H9 (cell line): Measurements from ENCODE around the gene NFE2L3. TPM values are rescaled to one million over a fixed set of nuclear protein-coding genes. Genes with fewer than 3 reads are reported as not detected.

Experiments used
- DNase-seq: peaks from one replicate; pipeline ENCODE4 v3.0.0-alpha.2; 2017
- H2AFZ ChIP-seq: one replicate; pipeline ENCODE4 v1.6.1; 2013; ENCODE audit warnings: mild to moderate bottlenecking, low read length, control low read depth, moderate library complexity
- H2AK5ac ChIP-seq: 2 replicates; pipeline ENCODE4 v1.6.1; 2013; ENCODE audit warnings: low read length, control low read depth, mixed read lengths; ENCODE audit not compliant: insufficient read length
- H2BK120ac ChIP-seq: one replicate; pipeline ENCODE4 v1.6.1; 2013; ENCODE audit warnings: low read depth, mild to moderate bottlenecking, low read length, control low read depth, inconsistent platforms; ENCODE audit not compliant: poor library complexity, severe bottlenecking
- H2BK12ac ChIP-seq: 2 replicates; pipeline ENCODE4 v1.6.1; 2013; ENCODE audit warnings: low read length, control low read depth, mixed read lengths, low read depth; ENCODE audit not compliant: insufficient read length
- H2BK15ac ChIP-seq: 2 replicates; pipeline ENCODE4 v1.6.1; 2013; ENCODE audit warnings: low read depth, low read length, control low read depth
- H2BK20ac ChIP-seq: one replicate; pipeline ENCODE4 v1.6.1; 2013; ENCODE audit warnings: low read depth, mild to moderate bottlenecking, low read length, control low read depth, inconsistent platforms; ENCODE audit not compliant: poor library complexity, severe bottlenecking
- H2BK5ac ChIP-seq: 2 replicates; pipeline ENCODE4 v1.6.1; 2013; ENCODE audit warnings: low read length, control low read depth, mixed read lengths; ENCODE audit not compliant: insufficient read length
- H3K14ac ChIP-seq: 2 replicates; pipeline ENCODE4 v1.6.1; 2013; ENCODE audit warnings: low read length, control low read depth; ENCODE audit not compliant: insufficient read depth
- H3K18ac ChIP-seq: 2 replicates; pipeline ENCODE4 v1.6.1; 2013; ENCODE audit warnings: low read depth, mild to moderate bottlenecking, mixed read lengths, low read length, control low read depth; ENCODE audit not compliant: insufficient read length
- H3K23ac ChIP-seq: 2 replicates; pipeline ENCODE4 v1.6.1; 2013; ENCODE audit warnings: low read length, control low read depth, mixed read lengths, low read depth; ENCODE audit not compliant: insufficient read length
- H3K23me2 ChIP-seq: 2 replicates; pipeline ENCODE4 v1.6.1; 2013; ENCODE audit warnings: low read depth, mild to moderate bottlenecking, mixed read lengths, low read length, control low read depth; ENCODE audit not compliant: insufficient read length, poor library complexity, severe bottlenecking
- H3K27ac ChIP-seq: 2 replicates; pipeline ENCODE4 v1.5.1; 2013; ENCODE audit warnings: low read length, control low read depth, mixed read lengths, low read depth; ENCODE audit not compliant: insufficient read length
- H3K27me3 ChIP-seq: 2 replicates; pipeline ENCODE4 v1.6.1; 2013; ENCODE audit warnings: low read length, control low read depth, inconsistent platforms; ENCODE audit not compliant: insufficient read depth
- H3K4ac ChIP-seq: 2 replicates; pipeline ENCODE4 v1.6.1; 2013; ENCODE audit warnings: low read depth, mild to moderate bottlenecking, control low read depth, inconsistent platforms, low read length, moderate library complexity
- H3K4me1 ChIP-seq: 2 replicates; pipeline ENCODE4 v1.6.1; 2013; ENCODE audit warnings: low read length, control low read depth, inconsistent platforms; ENCODE audit not compliant: insufficient read depth
- H3K4me2 ChIP-seq: 2 replicates; pipeline ENCODE4 v1.6.1; 2013; ENCODE audit warnings: low read length, control low read depth, mixed read lengths; ENCODE audit not compliant: insufficient read length, insufficient read depth
- H3K56ac ChIP-seq: 2 replicates; pipeline ENCODE4 v1.6.1; 2013; ENCODE audit warnings: low read depth, mild to moderate bottlenecking, mixed read lengths, low read length, control low read depth; ENCODE audit not compliant: insufficient read length
- H3K79me1 ChIP-seq: 2 replicates; pipeline ENCODE4 v1.6.1; 2013; ENCODE audit warnings: low read depth, mild to moderate bottlenecking, moderate library complexity, low read length, control low read depth, inconsistent platforms; ENCODE audit not compliant: insufficient read depth, poor library complexity, severe bottlenecking
- H3K79me2 ChIP-seq: 2 replicates; pipeline ENCODE4 v1.6.1; 2013; ENCODE audit warnings: low read length, control low read depth, inconsistent platforms; ENCODE audit not compliant: insufficient read depth
- H3K9ac ChIP-seq: 2 replicates; pipeline ENCODE4 v1.6.1; 2013; ENCODE audit warnings: low read length, control low read depth, mixed read lengths; ENCODE audit not compliant: insufficient read length; ENCODE audit errors: extremely low read depth
- H3K9me3 ChIP-seq: one replicate; pipeline ENCODE4 v1.6.1; 2013; ENCODE audit warnings: low read depth, low read length, inconsistent platforms; ENCODE audit not compliant: control insufficient read depth
- H3T11ph ChIP-seq: one replicate; pipeline ENCODE4 v1.6.1; 2013; ENCODE audit warnings: mild to moderate bottlenecking, low read length, control low read depth, inconsistent platforms
- H4K20me1 ChIP-seq: one replicate; pipeline ENCODE4 v1.6.1; 2013; ENCODE audit not compliant: control insufficient read depth, insufficient read length, insufficient read depth
- H4K5ac ChIP-seq: 2 replicates; pipeline ENCODE4 v1.6.1; 2013; ENCODE audit warnings: low read depth, mild to moderate bottlenecking, mixed read lengths, low read length, control low read depth; ENCODE audit not compliant: insufficient read length
- H4K8ac ChIP-seq: replicated peaks from 2 replicates; pipeline ENCODE4 v1.6.1; 2013; ENCODE audit warnings: low read length, control low read depth, mixed read lengths, low read depth; ENCODE audit not compliant: insufficient read length
- H4K91ac ChIP-seq: 2 replicates; pipeline ENCODE4 v1.6.1; 2013; ENCODE audit warnings: low read depth, mild to moderate bottlenecking, moderate library complexity, mixed read lengths, low read length, control low read depth; ENCODE audit not compliant: insufficient read length
- H3K27ac Mint-ChIP-seq, 3 experiments: 2 replicates in 2 of 3; 3 replicates in 1 of 3; pipeline ENCODE4 v1.8.0; 2020 to 2021; ENCODE audit warnings: mixed read lengths in 3 of 3, mild to moderate bottlenecking in 1 of 3, moderate library complexity in 1 of 3
- H3K27me3 Mint-ChIP-seq: 2 replicates; pipeline ENCODE4 v1.8.0; 2021; ENCODE audit warnings: low read depth, mild to moderate bottlenecking, moderate library complexity, mixed read lengths
- H3K36me3 Mint-ChIP-seq, 3 experiments: 2 replicates in 2 of 3; 3 replicates in 1 of 3; pipeline ENCODE4 v1.8.0; 2020 to 2021; ENCODE audit warnings: low read depth in 3 of 3, mixed read lengths in 3 of 3; ENCODE audit not compliant: insufficient read depth in 1 of 3
- H3K4me1 Mint-ChIP-seq, 2 experiments: 2 replicates each; pipeline ENCODE4 v1.8.0; 2020; ENCODE audit warnings: mixed read lengths in 2 of 2
- H3K4me3 Mint-ChIP-seq, 2 experiments: 2 replicates in 1 of 2; 3 replicates in 1 of 2; pipeline ENCODE4 v1.8.0; 2020 to 2021; ENCODE audit warnings: mild to moderate bottlenecking in 2 of 2, mixed read lengths in 2 of 2, moderate library complexity in 1 of 2
- H3K9me3 Mint-ChIP-seq, 2 experiments: 2 replicates in 1 of 2; 3 replicates in 1 of 2; pipeline ENCODE4 v1.8.0; 2020; ENCODE audit warnings: mild to moderate bottlenecking in 2 of 2, mixed read lengths in 2 of 2, moderate library complexity in 1 of 2
- WGBS: extraction: QIAGEN DNeasy Blood & Tissue Kit; methylation state at CpG from one replicate; pipeline ENCODE4 v1.1.7; 2013; ENCODE audit warnings: missing lambda C conversion rate, low lambda C conversion rate, mixed read lengths; ENCODE audit not compliant: insufficient read length; ENCODE audit errors: extremely low coverage; 5-methylcytosine and 5-hydroxymethylcytosine counted together
- total RNA-seq: library from RNA; stranded (reverse); gene quantifications from 2 replicates; pipeline ENCODE4 v1.2.1, GENCODE V29; 2021
- TF ChIP-seq, protein P1 (sequence below): fragments of 200-600 bp; sonication (generic); conservative IDR thresholded peaks from 3 replicates; pipeline ENCODE4 v1.8.0; 2021; ENCODE audit warnings: antibody characterized with exemption, mild to moderate bottlenecking

The NFE2L3 gene
- total RNA-seq, 1 experiment from 2014 or later = 46.9 TPM

- no peaks in the 10 kb centered on the region for H3K27me3 ChIP-seq
- no CpG with 5 or more reads among the region's 1 CpG for WGBS
- H2BK12ac ChIP-seq = no peak overlapping the region
- no peak overlapping the region for H4K91ac ChIP-seq
- no peak overlapping the region for H2AK5ac ChIP-seq
- H3K79me1 ChIP-seq = no peaks in the 10 kb centered on the region
- no peaks in the 10 kb centered on the region for H4K20me1 ChIP-seq
- H4K5ac ChIP-seq = no peak overlapping the region
- H3K9me3 Mint-ChIP-seq = no peaks in the 10 kb centered on the region
- H3K9ac ChIP-seq = no peak overlapping the region
- H3K36me3 Mint-ChIP-seq = peaks cover 25 to 58% (median 28%) of the 10 kb centered on the region in 3 experiments
- H3K4me1 Mint-ChIP-seq = peaks cover 17 to 18% of the 10 kb centered on the region in 2 experiments; a peak in 3 of 4 replicates
- H3K4ac ChIP-seq = no peak overlapping the region
- H3K56ac ChIP-seq = no peak overlapping the region
- no peak overlapping the region for H2BK5ac ChIP-seq
- no peak overlapping the region for H2BK120ac ChIP-seq
- H2BK15ac ChIP-seq = no peak overlapping the region
- H3K27me3 Mint-ChIP-seq = no peaks in the 10 kb centered on the region; the same call in 1 of the 2 replicates
- no peak overlapping the region for H3K18ac ChIP-seq
- H3K23me2 ChIP-seq = no peaks in the 10 kb centered on the region
- H3K79me2 ChIP-seq = no peaks in the 10 kb centered on the region
- no peak overlapping the region for H3T11ph ChIP-seq
- no peak overlapping the region for H2AFZ ChIP-seq
- no peaks in the 10 kb centered on the region for H3K9me3 ChIP-seq
- no peak overlapping the region for H4K8ac ChIP-seq
- no peaks in the 10 kb centered on the region for H3K4me1 ChIP-seq
- H3K27ac Mint-ChIP-seq = peak overlapping the region in 2 of 3 experiments; percentile 17 to 93; a peak in 3 of 7 replicates
- no peak overlapping the region for H2BK20ac ChIP-seq
- H3K27ac ChIP-seq = no peak overlapping the region
- TF ChIP-seq, protein P1, sequence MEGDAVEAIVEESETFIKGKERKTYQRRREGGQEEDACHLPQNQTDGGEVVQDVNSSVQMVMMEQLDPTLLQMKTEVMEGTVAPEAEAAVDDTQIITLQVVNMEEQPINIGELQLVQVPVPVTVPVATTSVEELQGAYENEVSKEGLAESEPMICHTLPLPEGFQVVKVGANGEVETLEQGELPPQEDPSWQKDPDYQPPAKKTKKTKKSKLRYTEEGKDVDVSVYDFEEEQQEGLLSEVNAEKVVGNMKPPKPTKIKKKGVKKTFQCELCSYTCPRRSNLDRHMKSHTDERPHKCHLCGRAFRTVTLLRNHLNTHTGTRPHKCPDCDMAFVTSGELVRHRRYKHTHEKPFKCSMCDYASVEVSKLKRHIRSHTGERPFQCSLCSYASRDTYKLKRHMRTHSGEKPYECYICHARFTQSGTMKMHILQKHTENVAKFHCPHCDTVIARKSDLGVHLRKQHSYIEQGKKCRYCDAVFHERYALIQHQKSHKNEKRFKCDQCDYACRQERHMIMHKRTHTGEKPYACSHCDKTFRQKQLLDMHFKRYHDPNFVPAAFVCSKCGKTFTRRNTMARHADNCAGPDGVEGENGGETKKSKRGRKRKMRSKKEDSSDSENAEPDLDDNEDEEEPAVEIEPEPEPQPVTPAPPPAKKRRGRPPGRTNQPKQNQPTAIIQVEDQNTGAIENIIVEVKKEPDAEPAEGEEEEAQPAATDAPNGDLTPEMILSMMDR = no peak
- no peak overlapping the region for H3K23ac ChIP-seq
- H3K4me3 Mint-ChIP-seq = no peak overlapping the region
- DNase-seq = no peak
- H3K4me2 ChIP-seq = no peak overlapping the region
- H3K14ac ChIP-seq = no peak overlapping the region
Observed at GRCh38 chr7:26185844-26186180, 33.8 kb downstream of the NFE2L3 start.
